SU-DHL-6 (cell line): ENCODE results near the gene MAN2A2.
"Not testable (repeated sequence)": the region's sequence is repeated elsewhere in the genome, so short reads cannot be mapped to it uniquely, and the experiment has no call there.

ENCODE experiments used
- H2AFZ ChIP-seq: fragments of 200-600 bp; sonication (generic); 2 replicates; pipeline ENCODE4 v1.6.1; 2014; ENCODE audit warnings: low read depth, mild to moderate bottlenecking, moderate library complexity, mixed read lengths, antibody characterized with exemption, low read length; ENCODE audit not compliant: severe bottlenecking
- H3F3A ChIP-seq: fragments of 200-600 bp; shearing (Covaris generic); 2 replicates; pipeline ENCODE4 v1.6.0; 2016; ENCODE audit warnings: antibody characterized with exemption, mild to moderate bottlenecking; ENCODE audit not compliant: insufficient read depth
- H3K27ac ChIP-seq: fragments of 200-600 bp; sonication (generic); 2 replicates; pipeline ENCODE4 v1.5.1; 2016; ENCODE audit warnings: low read depth, mild to moderate bottlenecking, low read length, moderate library complexity, mixed read lengths
- H3K27me3 ChIP-seq: fragments of 200-600 bp; sonication (generic), shearing (Covaris generic); 2 replicates; pipeline ENCODE4 v1.6.0; 2014; ENCODE audit warnings: mild to moderate bottlenecking, low read length
- H3K36me3 ChIP-seq: fragments of 200-600 bp; sonication (generic); 2 replicates; pipeline ENCODE4 v1.6.1; 2014; ENCODE audit warnings: mild to moderate bottlenecking, low read length, mixed read lengths
- H3K4me2 ChIP-seq: fragments of 300-600, 200-600 bp; shearing (Covaris generic), sonication (generic); 2 replicates; pipeline ENCODE4 v1.6.0; 2014; ENCODE audit warnings: low read length, low read depth, mild to moderate bottlenecking; ENCODE audit not compliant: poor library complexity, severe bottlenecking
- H3K4me3 ChIP-seq: fragments of 200-600 bp; sonication (generic); 2 replicates; pipeline ENCODE4 v1.5.1; 2014; ENCODE audit warnings: antibody characterized with exemption, low read length, mild to moderate bottlenecking, mixed read lengths; ENCODE audit not compliant: insufficient read depth, poor library complexity, severe bottlenecking
- H3K79me2 ChIP-seq: fragments of 200-600 bp; sonication (generic); 2 replicates; pipeline ENCODE4 v1.6.1; 2014; ENCODE audit warnings: mild to moderate bottlenecking, low read length, moderate library complexity; ENCODE audit not compliant: insufficient read depth
- H3K9ac ChIP-seq: fragments of 200-600 bp; sonication (generic); 2 replicates; pipeline ENCODE4 v1.7.0; 2014; ENCODE audit warnings: mild to moderate bottlenecking, low read length
- H3K9me2 ChIP-seq: fragments of 200-600 bp; sonication (generic); replicated peaks from 2 replicates; pipeline ENCODE4 v1.6.1; 2014; ENCODE audit warnings: low read length; ENCODE audit not compliant: insufficient read depth
- H3K9me3 ChIP-seq: fragments of 200-600 bp; sonication (generic); 2 replicates; pipeline ENCODE4 v1.6.1; 2014; ENCODE audit warnings: low read length, mixed read lengths; ENCODE audit not compliant: insufficient read depth
- H4K20me1 ChIP-seq: fragments of 200-600 bp; sonication (generic); 2 replicates; pipeline ENCODE4 v1.6.1; 2014; ENCODE audit warnings: low read depth, mild to moderate bottlenecking, antibody characterized with exemption, low read length, moderate library complexity, mixed read lengths
- EZH2phosphoT487 ChIP-seq: fragments of 200-600 bp; sonication (generic), shearing (Covaris generic); conservative IDR thresholded peaks from 2 replicates; pipeline ENCODE4 v1.6.1; 2018; ENCODE audit warnings: mild to moderate bottlenecking, antibody characterized with exemption, low read length, moderate library complexity, mixed read lengths
- TF ChIP-seq, protein P1 (sequence below): fragments of 200-600 bp; sonication (generic); IDR thresholded peaks from one replicate; pipeline ENCODE4 v1.5.1; 2017; ENCODE audit warnings: antibody characterized with exemption, mild to moderate bottlenecking, low read length, moderate library complexity; ENCODE audit not compliant: insufficient read depth, poor library complexity, severe bottlenecking

MAN2A2 gene

DNA sequence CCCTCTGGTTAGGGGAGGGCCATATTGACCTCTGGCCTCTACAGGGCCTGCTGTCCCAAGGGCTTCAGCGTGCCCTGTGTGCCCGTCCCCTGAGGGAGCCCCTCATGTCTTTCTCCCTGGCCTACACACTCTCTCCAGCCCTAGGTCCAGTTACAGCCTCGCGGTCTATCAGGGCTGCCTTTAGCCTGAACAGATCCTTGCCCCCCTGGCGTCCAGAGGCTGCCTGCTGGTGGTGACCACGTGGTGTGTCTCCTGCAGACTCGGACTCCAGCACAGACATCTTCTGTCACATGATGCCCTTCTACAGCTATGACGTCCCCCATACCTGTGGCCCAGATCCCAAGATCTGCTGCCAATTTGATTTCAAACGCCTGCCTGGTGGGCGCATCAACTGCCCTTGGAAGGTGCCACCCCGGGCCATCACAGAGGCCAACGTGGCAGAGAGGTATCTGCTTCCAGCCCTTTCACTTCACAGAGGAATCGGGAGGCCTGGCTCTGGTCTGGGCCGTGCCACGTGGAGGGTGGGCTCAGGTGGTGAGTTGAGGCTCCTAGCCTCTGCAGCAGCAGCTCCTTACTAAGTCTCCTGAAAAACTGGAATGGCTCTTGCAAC, 4.1 kb downstream of the MAN2A2 start:
- H3K27me3 ChIP-seq, result no peaks in the 10 kb centered on the region
- no peaks in the 10 kb centered on the region for H3K36me3 ChIP-seq
- no peak overlapping the region for H3K9ac ChIP-seq
- no peak overlapping the region for H3K4me3 ChIP-seq
- H3K4me2 ChIP-seq, result no peak overlapping the region
- no peak overlapping the region for H3K27ac ChIP-seq
- no peaks in the 10 kb centered on the region for H3K9me3 ChIP-seq
- TF ChIP-seq EZH2phosphoT487, result no peak
- H3F3A ChIP-seq, result peaks cover 9% of the 10 kb centered on the region; the same call in 1 of the 2 replicates
- H3K79me2 ChIP-seq, result no peaks in the 10 kb centered on the region
- no peaks in the 10 kb centered on the region for H4K20me1 ChIP-seq
- no peak overlapping the region for H2AFZ ChIP-seq
- H3K9me2 ChIP-seq, result no peaks in the 10 kb centered on the region

DNA sequence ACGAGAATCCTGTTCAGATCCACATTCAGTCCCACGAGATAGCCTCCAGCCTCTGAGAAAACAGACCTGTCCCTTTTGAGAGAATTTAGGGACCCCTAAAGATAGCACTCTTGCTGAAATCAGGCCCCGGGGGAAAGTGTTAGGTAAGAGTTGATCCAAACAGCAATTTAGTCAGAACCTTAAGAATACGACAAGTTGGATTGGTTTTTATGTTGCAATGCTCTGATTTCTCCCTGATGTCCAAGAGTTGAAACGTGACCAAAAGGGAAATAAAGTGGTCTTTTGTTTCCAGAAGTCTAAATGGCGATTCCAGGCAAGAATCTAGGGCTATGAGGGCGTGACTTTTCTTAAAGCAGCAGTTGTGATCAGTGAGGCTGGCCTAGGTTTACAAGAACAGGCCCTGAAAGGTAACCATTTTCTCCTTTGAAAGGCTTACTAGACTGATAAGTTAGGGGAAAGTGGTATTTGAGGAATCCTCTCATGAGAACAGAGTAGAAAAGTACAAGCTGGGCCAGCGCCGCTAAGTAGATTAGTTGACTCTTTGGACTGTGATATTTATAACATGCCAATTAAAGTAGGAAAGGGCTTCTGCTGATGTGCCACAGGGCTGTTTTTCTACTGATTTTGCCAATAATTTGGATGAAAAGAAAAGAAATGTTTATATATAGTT, 4.9 kb downstream of the MAN2A2 start:
- H3K4me3 ChIP-seq, result no peak overlapping the region
- H3K27ac ChIP-seq, result no peak overlapping the region
- H3K79me2 ChIP-seq, result no peaks in the 10 kb centered on the region
- no peaks in the 10 kb centered on the region for H3K9me2 ChIP-seq
- peaks cover 8% of the 10 kb centered on the region; the same call in 1 of the 2 replicates for H3F3A ChIP-seq
- no peak overlapping the region for H3K4me2 ChIP-seq
- no peaks in the 10 kb centered on the region for H4K20me1 ChIP-seq
- H3K9me3 ChIP-seq, result no peaks in the 10 kb centered on the region
- H3K9ac ChIP-seq, result no peak overlapping the region
- H2AFZ ChIP-seq, result no peak overlapping the region
- H3K36me3 ChIP-seq, result no peaks in the 10 kb centered on the region
- no peaks in the 10 kb centered on the region for H3K27me3 ChIP-seq
- TF ChIP-seq, protein P1, sequence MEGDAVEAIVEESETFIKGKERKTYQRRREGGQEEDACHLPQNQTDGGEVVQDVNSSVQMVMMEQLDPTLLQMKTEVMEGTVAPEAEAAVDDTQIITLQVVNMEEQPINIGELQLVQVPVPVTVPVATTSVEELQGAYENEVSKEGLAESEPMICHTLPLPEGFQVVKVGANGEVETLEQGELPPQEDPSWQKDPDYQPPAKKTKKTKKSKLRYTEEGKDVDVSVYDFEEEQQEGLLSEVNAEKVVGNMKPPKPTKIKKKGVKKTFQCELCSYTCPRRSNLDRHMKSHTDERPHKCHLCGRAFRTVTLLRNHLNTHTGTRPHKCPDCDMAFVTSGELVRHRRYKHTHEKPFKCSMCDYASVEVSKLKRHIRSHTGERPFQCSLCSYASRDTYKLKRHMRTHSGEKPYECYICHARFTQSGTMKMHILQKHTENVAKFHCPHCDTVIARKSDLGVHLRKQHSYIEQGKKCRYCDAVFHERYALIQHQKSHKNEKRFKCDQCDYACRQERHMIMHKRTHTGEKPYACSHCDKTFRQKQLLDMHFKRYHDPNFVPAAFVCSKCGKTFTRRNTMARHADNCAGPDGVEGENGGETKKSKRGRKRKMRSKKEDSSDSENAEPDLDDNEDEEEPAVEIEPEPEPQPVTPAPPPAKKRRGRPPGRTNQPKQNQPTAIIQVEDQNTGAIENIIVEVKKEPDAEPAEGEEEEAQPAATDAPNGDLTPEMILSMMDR, result no peak
- TF ChIP-seq EZH2phosphoT487, result no peak

DNA sequence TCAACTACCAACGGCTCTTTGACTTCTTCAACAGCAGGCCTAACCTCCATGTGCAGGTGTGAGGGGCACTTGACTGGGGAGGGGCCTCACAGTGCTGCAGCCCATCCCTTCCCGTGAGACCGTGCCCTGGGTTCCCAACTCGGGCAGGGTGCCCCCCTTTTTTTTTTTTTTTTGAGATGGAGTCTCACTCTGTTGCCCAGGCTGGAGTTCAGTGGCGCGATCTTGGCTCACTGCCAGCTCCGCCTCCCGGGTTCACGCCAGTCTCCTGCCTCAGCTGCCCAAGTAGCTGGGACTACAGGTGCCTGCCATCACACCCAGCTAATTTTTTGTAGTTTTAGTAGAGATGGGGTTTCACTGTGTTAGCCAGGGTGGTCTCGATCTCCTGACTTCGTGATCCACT, 6.3 kb downstream of the MAN2A2 start:
- H4K20me1 ChIP-seq, H3K79me2 ChIP-seq, H3K9ac ChIP-seq, H3K4me3 ChIP-seq, H3K9me3 ChIP-seq, H3K4me2 ChIP-seq, H3K27me3 ChIP-seq, H3K9me2 ChIP-seq, H3K27ac ChIP-seq, H3K36me3 ChIP-seq, H2AFZ ChIP-seq, H3F3A ChIP-seq: not testable (repeated sequence)

DNA sequence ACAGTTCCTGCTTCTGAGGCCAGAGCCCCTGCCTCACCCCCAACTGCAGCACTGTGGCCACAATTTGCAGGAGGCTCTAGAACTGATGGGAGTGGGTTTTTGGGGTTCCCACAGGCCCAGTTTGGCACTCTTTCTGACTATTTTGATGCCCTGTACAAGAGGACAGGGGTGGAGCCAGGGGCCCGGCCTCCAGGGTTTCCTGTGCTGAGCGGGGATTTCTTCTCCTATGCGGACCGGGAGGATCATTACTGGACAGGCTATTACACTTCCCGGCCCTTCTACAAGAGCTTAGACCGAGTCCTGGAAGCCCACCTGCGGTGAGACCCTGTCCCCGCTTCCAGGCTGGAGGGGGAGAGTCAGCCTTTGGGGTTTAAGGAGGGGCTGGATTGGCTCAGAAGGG, 6.9 kb downstream of the MAN2A2 start:
- H3K9me2 ChIP-seq, result no peaks in the 10 kb centered on the region
- TF ChIP-seq, protein P1, result no peak
- TF ChIP-seq EZH2phosphoT487, result no peak
- H3K27me3 ChIP-seq, result no peaks in the 10 kb centered on the region
- no peaks in the 10 kb centered on the region for H4K20me1 ChIP-seq
- no peak overlapping the region for H3K4me2 ChIP-seq
- H3K27ac ChIP-seq, result no peak overlapping the region
- H3K9ac ChIP-seq, result no peak overlapping the region
- H3K36me3 ChIP-seq, result no peaks in the 10 kb centered on the region
- H3F3A ChIP-seq, result no peaks in the 10 kb centered on the region
- H2AFZ ChIP-seq, result no peak overlapping the region
- no peak overlapping the region for H3K4me3 ChIP-seq
- H3K79me2 ChIP-seq, result no peaks in the 10 kb centered on the region
- H3K9me3 ChIP-seq, result no peaks in the 10 kb centered on the region
